SK-N-DZ (cell line): ENCODE measurements around the gene NALCN.

ENCODE experiments used
- DNase-seq: peaks from one replicate; pipeline ENCODE4 v3.0.0-alpha.2; 2015; ENCODE audit warnings: low spot score

Gene NALCN

GRCh38 chr13:101415358-101416174 is 742 bp downstream of the NALCN start:
- peak; percentile 18 for DNase-seq

GRCh38 chr13:101412076-101412475 is 4.2 kb downstream of the NALCN start:
- DNase-seq = no peak

GRCh38 chr13:101408992-101409656 is 7.2 kb downstream of the NALCN start:
- no peak for DNase-seq

DNA sequence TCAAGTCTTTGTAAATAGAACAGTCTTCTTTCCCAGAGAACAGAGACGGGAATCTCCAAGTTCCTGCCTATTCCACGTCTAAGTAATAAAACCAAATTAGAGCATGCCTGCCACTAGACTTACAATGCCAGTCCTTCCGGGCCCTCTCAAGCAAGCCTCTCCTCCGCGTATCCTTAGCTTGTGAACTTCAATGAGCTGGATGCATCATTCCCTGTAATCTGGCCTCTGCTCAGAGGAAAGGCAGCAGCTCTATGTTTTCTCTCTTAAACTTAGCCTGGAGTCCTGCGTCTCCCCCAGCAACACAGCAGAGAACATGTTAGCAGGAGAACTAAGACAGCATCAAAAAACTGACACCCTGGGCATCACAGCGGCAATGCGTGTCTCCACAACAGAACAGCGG is 8.2 kb downstream of the NALCN start:
- no peak for DNase-seq

GRCh38 chr13:101406791-101407190 is 9.5 kb downstream of the NALCN start:
- no peak for DNase-seq

DNA sequence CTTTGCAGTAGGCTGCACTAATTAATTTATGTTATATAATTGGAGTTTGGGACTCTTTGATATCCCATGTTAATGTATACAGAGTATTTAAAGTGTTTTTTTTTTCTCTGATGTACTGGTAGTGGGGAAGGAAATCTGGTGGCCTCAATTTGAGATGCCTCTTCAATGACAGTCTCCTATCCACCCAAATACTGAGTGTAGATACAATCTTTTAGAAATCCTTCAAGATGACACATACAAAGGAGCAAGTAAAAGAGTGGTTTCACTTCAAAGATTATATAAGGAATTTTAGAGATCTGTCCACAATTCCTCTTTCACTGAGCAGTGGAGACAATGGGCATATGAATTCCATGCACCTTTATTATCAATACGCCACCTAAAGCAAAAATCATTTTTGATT is 15.1 kb downstream of the NALCN start:
- no peak for DNase-seq

GRCh38 chr13:101399365-101399764 is 16.9 kb downstream of the NALCN start:
- DNase-seq = no peak

DNA sequence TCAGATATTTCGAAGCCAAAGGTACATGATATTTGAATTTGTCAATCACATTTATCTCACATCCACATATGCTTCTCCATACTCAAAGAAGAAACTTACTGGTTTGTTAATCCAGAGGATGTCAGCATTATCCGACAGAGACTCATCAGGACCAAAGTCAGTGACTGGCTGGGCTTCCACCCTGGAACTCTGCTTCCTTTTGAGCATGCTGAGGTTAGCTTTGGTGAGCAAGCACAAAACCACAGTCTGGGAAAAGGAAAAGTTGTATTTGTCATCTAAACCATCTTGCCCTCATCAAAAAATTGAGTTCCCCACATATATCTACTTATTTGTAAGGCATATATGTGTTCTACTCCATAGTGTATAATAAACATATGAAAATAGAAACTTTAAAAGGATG is 17.4 kb downstream of the NALCN start:
- no peak for DNase-seq

GRCh38 chr13:101398191-101398590 is 18.1 kb downstream of the NALCN start:
- no peak for DNase-seq

- no peak for DNase-seq
These were observed 18.6 kb downstream of the NALCN start for GRCh38 chr13:101397742-101398141.

GRCh38 chr13:101394605-101395004 is 21.7 kb downstream of the NALCN start:
- no peak for DNase-seq

- no peak for DNase-seq
These were observed 23.2 kb downstream of the NALCN start for GRCh38 chr13:101393140-101393539.

GRCh38 chr13:101390461-101390860 is 25.8 kb downstream of the NALCN start:
- DNase-seq = no peak

DNA sequence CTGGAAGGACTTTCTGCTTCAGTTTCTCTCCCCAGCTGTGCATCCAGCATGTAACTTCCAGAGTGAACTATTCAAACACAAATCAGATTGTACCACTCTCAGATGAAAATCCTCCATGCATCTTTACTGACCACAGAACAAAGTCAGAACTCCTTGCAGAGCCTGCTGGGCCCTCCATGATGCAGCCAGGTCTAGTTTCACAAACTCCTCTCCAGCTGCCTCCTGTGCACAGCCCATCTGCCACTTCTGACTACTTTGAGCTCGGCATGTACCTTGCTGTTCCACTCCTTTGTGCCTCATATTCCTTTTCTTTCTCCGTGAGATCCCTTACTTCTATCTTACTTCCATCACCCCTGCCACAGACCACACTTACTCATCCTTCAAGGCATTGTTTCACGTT is 31.4 kb downstream of the NALCN start:
- no peak for DNase-seq

GRCh38 chr13:101383595-101383994 is 32.7 kb downstream of the NALCN start:
- no peak for DNase-seq

- DNase-seq = no peak
These were observed 33.6 kb downstream of the NALCN start for GRCh38 chr13:101382701-101383100.

- DNase-seq = no peak
These were observed 34.2 kb downstream of the NALCN start for GRCh38 chr13:101382086-101382485.

GRCh38 chr13:101360525-101360924 is 55.8 kb downstream of the NALCN start:
- no peak for DNase-seq

GRCh38 chr13:101354895-101355294 is 61.4 kb downstream of the NALCN start:
- no peak for DNase-seq

GRCh38 chr13:101346942-101347728 is 69.2 kb downstream of the NALCN start:
- no peak for DNase-seq

GRCh38 chr13:101346161-101346560 is 70.1 kb downstream of the NALCN start:
- no peak for DNase-seq

DNA sequence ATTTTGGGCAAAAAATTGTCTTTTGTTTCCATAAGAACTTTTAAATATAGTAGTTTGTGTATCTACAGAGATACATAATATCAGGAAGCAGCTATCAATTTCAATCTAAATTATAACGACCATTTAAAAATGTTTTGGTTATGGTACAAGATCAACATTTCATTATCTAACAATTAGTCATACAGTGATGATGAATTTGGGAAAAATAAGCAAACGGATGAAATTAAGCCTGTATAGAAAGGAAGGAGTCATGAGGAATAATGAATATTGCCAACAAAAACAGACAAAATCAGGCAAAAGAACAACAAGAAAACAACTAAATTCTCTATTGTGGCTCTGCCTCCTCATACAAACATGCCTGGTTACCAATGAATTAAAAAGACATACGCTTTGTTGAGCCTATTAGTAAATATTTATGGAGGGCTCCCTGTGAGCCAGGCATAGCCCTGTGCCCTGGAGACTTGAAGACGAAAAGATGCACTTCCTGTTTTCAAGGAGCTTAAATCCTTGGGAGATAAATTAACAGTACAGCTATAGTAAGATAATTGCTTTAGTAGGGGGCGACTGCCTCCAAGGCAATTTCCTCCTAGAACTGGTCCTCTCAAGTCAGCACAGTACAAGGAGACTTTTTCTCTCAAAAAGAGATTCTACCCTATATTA is 73.0 kb downstream of the NALCN start:
- DNase-seq = no peak
